Measurements from ENCODE around the gene PPP1CA. TPM values are rescaled to one million over a fixed set of nuclear protein-coding genes. Genes with fewer than 3 reads are reported as not detected.

PPP1CA gene
- total RNA-seq, 1 donor from 2014 or later = 217 TPM

- DNase-seq (ENCODE audit: low read depth in 2 of 2) = peak in 1 of 2 donors; percentile 67
Observed at GRCh38 chr11:67370351-67371076, 31.1 kb downstream of the PPP1CA start.

GRCh38 chr11:67369801-67370284 lies 31.8 kb downstream of the PPP1CA start:
- no peak for DNase-seq (ENCODE audit: low read depth in 2 of 2)

GRCh38 chr11:67369275-67369674 lies 32.4 kb downstream of the PPP1CA start:
- DNase-seq (ENCODE audit: low read depth in 2 of 2) = no peak

GRCh38 chr11:67368621-67369020 lies 33.0 kb downstream of the PPP1CA start:
- no peak for DNase-seq (ENCODE audit: low read depth in 2 of 2)

GRCh38 chr11:67367761-67368227 lies 33.9 kb downstream of the PPP1CA start:
- no peak for DNase-seq (ENCODE audit: low read depth in 2 of 2)

GRCh38 chr11:67366961-67367760 lies 34.5 kb downstream of the PPP1CA start:
- no peak for DNase-seq (ENCODE audit: low read depth in 2 of 2)

GRCh38 chr11:67366546-67366945 lies 35.1 kb downstream of the PPP1CA start:
- no peak for DNase-seq (ENCODE audit: low read depth in 2 of 2)

- no peak for DNase-seq (ENCODE audit: low read depth in 2 of 2)
Observed at GRCh38 chr11:67365736-67366444, 35.8 kb downstream of the PPP1CA start.

GRCh38 chr11:67364783-67365722 lies 36.6 kb downstream of the PPP1CA start:
- DNase-seq (ENCODE audit: low read depth in 2 of 2) = no peak

- no peak for DNase-seq (ENCODE audit: low read depth in 2 of 2)
Observed at GRCh38 chr11:67364169-67364568, 37.5 kb downstream of the PPP1CA start.

- DNase-seq (ENCODE audit: low read depth in 2 of 2) = no peak
Observed at GRCh38 chr11:67357831-67358670, 43.6 kb downstream of the PPP1CA start.

GRCh38 chr11:67356864-67357561 lies 44.6 kb downstream of the PPP1CA start:
- peak; percentile 79 to 81 for DNase-seq (ENCODE audit: low read depth in 2 of 2)

GRCh38 chr11:67356387-67356863 lies 45.2 kb downstream of the PPP1CA start:
- no peak for DNase-seq (ENCODE audit: low read depth in 2 of 2)

- DNase-seq (ENCODE audit: low read depth in 2 of 2) = no peak
Observed at GRCh38 chr11:67355794-67356386, 45.8 kb downstream of the PPP1CA start.

GRCh38 chr11:67355023-67355793 lies 46.5 kb downstream of the PPP1CA start:
- no peak for DNase-seq (ENCODE audit: low read depth in 2 of 2)

- DNase-seq (ENCODE audit: low read depth in 2 of 2) = peak; percentile 79 to 96
Observed at GRCh38 chr11:67354075-67355022, 47.3 kb downstream of the PPP1CA start.
